ENCODE data around the gene SLCO1B3. TPM values are rescaled to one million over a fixed set of nuclear protein-coding genes. Genes with fewer than 3 reads are reported as not detected.

Gene SLCO1B3
- total and polyA plus RNA-seq, 2 of the 4 experiments (the other 2 are of a cell fraction), result not detected

- Histone ChIP-seq H2AK5ac (ENCODE audit: low read depth, low read length) (no peak overlapping the region), H3K9me1 (ENCODE audit: insufficient read depth, low read length) (no peaks in the 10 kb centered on the region), H4K91ac (ENCODE audit: insufficient read depth, low read depth, low read length) (no peak overlapping the region), H3K56ac (ENCODE audit: extremely low read depth, insufficient read depth, low read length) (no peak overlapping the region), H3K23ac (ENCODE audit: low read depth, low read length) (no peak overlapping the region), H2AFZ (replicated peaks; ENCODE audit: low read length, poor library complexity) (no peak overlapping the region), H2AK9ac (replicated peaks; ENCODE audit: low read depth, low read length, poor library complexity) (no peak overlapping the region), H3K79me1 (ENCODE audit: low read depth in 1 of 2, low read length in 2 of 2) (no peaks in the 10 kb centered on the region), H3K14ac (replicated peaks; ENCODE audit: low read depth, low read length) (no peak overlapping the region), H3K9ac (ENCODE audit: low read depth, low read length) (no peak overlapping the region), H3K36me3 (ENCODE audit: control insufficient read depth, insufficient read depth, low read length) (no peaks in the 10 kb centered on the region), H3K27ac (ENCODE audit: insufficient read depth, low read length) (no peak overlapping the region), H4K20me1 (ENCODE audit: insufficient read depth, low read length) (no peaks in the 10 kb centered on the region), H2BK120ac (ENCODE audit: low read depth, low read length) (no peak overlapping the region), H3K4me3 (ENCODE audit: insufficient read depth, low read depth, low read length) (no peak overlapping the region), H2BK5ac (ENCODE audit: low read depth, low read length, poor library complexity, severe bottlenecking) (no peak overlapping the region), H3K9me3 (ENCODE audit: control insufficient read depth, insufficient read depth, low read length) (no peaks in the 10 kb centered on the region; the same call in 1 of the 2 replicates), H3K4me1 (ENCODE audit: control insufficient read depth, insufficient read depth, low read length) (no peaks in the 10 kb centered on the region), H3K27me3 (ENCODE audit: control insufficient read depth, insufficient read depth, low read length) (no peaks in the 10 kb centered on the region), H3K4ac (ENCODE audit: low read depth, low read length) (no peak overlapping the region), H4K8ac (ENCODE audit: low read depth in 2 of 2, low read length in 2 of 2) (no peak overlapping the region), H4K5ac (ENCODE audit: low read depth, low read length) (no peak overlapping the region), H3K18ac (ENCODE audit: low read depth, low read length) (no peak overlapping the region), H2BK15ac (ENCODE audit: low read depth, low read length) (no peak overlapping the region), H3K4me2 (ENCODE audit: low read depth, low read length) (no peak overlapping the region), H2BK20ac (ENCODE audit: low read depth, low read length) (no peak overlapping the region)
- BruUV-seq (replicated peaks), result no TSS peak
- ATAC-seq (ENCODE audit: low read depth) (no peak), DNase-seq (no peak)
- dilution Hi-C loops (cut with HindIII; ENCODE audit: low sequenced_read_pairs, unreplicated experiment), result no loop called here
- TF ChIP-seq POLR2A (IDR thresholded peaks at IDR 0.05; ENCODE audit: low read depth, low read length), result no peak
- no peak for TF ChIP-seq CEBPB (IDR thresholded peaks at IDR 0.05; ENCODE audit: low read depth, low read length)
- no peak for TF ChIP-seq RFX5 (IDR thresholded peaks at IDR 0.05; ENCODE audit: low read depth, low read length)
- no peak for TF ChIP-seq USF2 (IDR thresholded peaks at IDR 0.05; ENCODE audit: low read depth, low read length)
- no peak for TF ChIP-seq BHLHE40 (IDR thresholded peaks at IDR 0.05; ENCODE audit: low read depth, low read length)
- TF ChIP-seq MAFK (IDR thresholded peaks at IDR 0.05; ENCODE audit: low read depth, low read length), result no peak
- no peak for TF ChIP-seq MAZ (IDR thresholded peaks at IDR 0.05; ENCODE audit: borderline replicate concordance, low read depth, low read length)
- TF ChIP-seq CHD1 (IDR thresholded peaks at IDR 0.05; ENCODE audit: low read depth, low read length), result no peak
- no peak for TF ChIP-seq FOS (IDR thresholded peaks at IDR 0.05; ENCODE audit: low read depth, low read length)
- no peak for TF ChIP-seq MXI1 (IDR thresholded peaks at IDR 0.05; ENCODE audit: borderline replicate concordance, low read depth, low read length)
- no peak for TF ChIP-seq CTCF (conservative IDR thresholded peaks at IDR 0.05; ENCODE audit: low read depth, low read length)
- TF ChIP-seq RAD21 (IDR thresholded peaks at IDR 0.05; ENCODE audit: low read length), result no peak
- TF ChIP-seq SMC3 (IDR thresholded peaks at IDR 0.05; ENCODE audit: low read depth, low read length), result no peak
- TF ChIP-seq NFE2L2 (IDR thresholded peaks at IDR 0.05; ENCODE audit: low read depth, low read length), result no peak
- TF ChIP-seq RCOR1 (IDR thresholded peaks at IDR 0.05; ENCODE audit: insufficient replicate concordance, low read length), result no peak
- intact Hi-C loops (cut with micrococcal nuclease), result no loop called here
- in situ Hi-C loops (cut with MboI; ENCODE audit: low sequenced_read_pairs), result no loop called here
- CTCF ChIA-PET, result no interaction called here
- no CpG with 5 or more reads among the region's 3 CpGs for WGBS, 2 experiments (ENCODE audit: extremely low coverage in 2 of 2, insufficient read length in 1 of 2)
- POLR2A ChIA-PET (ENCODE audit: unreplicated experiment), result no interaction called here
Measured at GRCh38 chr12:20829919-20830318, 19.4 kb downstream of the SLCO1B3 start.
